NCI-H345 treated with DMSO at 0.1 percent for 48 hours (cell line): Measurements from ENCODE around the gene STRADA.
"Not testable (repeated sequence)": the region's sequence is repeated elsewhere in the genome, so short reads cannot be mapped to it uniquely, and the experiment has no call there.

Experiments
- DNase-seq: peaks from one replicate; lab custom pipeline; 2025; ENCODE audit not compliant: unreplicated experiment; lab: John Stamatoyannopoulos, UW

STRADA gene

GRCh38 chr17:63758428-63758827 is 16.8 kb upstream of the STRADA start:
- no peak for DNase-seq

- DNase-seq = no peak
Observed at GRCh38 chr17:63754046-63754445, 12.4 kb upstream of the STRADA start.

GRCh38 chr17:63753215-63753614 is 11.6 kb upstream of the STRADA start:
- no peak for DNase-seq

GRCh38 chr17:63752707-63753106 is 11.1 kb upstream of the STRADA start:
- no peak for DNase-seq

- no peak for DNase-seq
Observed at GRCh38 chr17:63751806-63752205, 10.2 kb upstream of the STRADA start.

GRCh38 chr17:63741143-63741407 is 524 bp downstream of the STRADA start:
- no peak for DNase-seq

GRCh38 chr17:63740464-63741142 is 996 bp downstream of the STRADA start:
- no peak for DNase-seq

- DNase-seq = no peak
Observed at GRCh38 chr17:63735691-63736090, 5.9 kb downstream of the STRADA start.

- DNase-seq = no peak
Observed at GRCh38 chr17:63722403-63722802, 19.2 kb downstream of the STRADA start.

GRCh38 chr17:63720194-63720593 is 21.4 kb downstream of the STRADA start:
- not testable (repeated sequence) for DNase-seq

GRCh38 chr17:63718988-63719387 is 22.6 kb downstream of the STRADA start:
- DNase-seq = no peak

GRCh38 chr17:63716426-63716825 is 25.2 kb downstream of the STRADA start:
- no peak for DNase-seq

GRCh38 chr17:63714550-63715277 is 26.9 kb downstream of the STRADA start:
- no peak for DNase-seq

- DNase-seq = no peak
Observed at GRCh38 chr17:63709110-63709509, 32.5 kb downstream of the STRADA start.

GRCh38 chr17:63707151-63707550 is 34.4 kb downstream of the STRADA start:
- DNase-seq = no peak

GRCh38 chr17:63706336-63707082 is 35.1 kb downstream of the STRADA start:
- DNase-seq = no peak

- DNase-seq = no peak
Observed at GRCh38 chr17:63705657-63706056, 35.9 kb downstream of the STRADA start.

GRCh38 chr17:63704836-63705235 is 36.8 kb downstream of the STRADA start:
- DNase-seq = no peak

GRCh38 chr17:63704259-63704576 is 37.4 kb downstream of the STRADA start:
- no peak for DNase-seq

- DNase-seq = no peak
Observed at GRCh38 chr17:63703556-63704258, 37.9 kb downstream of the STRADA start.

GRCh38 chr17:63703029-63703428 is 38.6 kb downstream of the STRADA start:
- DNase-seq = no peak

- DNase-seq = no peak
Observed at GRCh38 chr17:63702721-63703015, 38.9 kb downstream of the STRADA start.
